ENCODE data around the gene ESRRB.
"Not testable (repeated sequence)": the region's sequence is repeated elsewhere in the genome, so short reads cannot be mapped to it uniquely, and the experiment has no call there.

Gene ESRRB

DNA sequence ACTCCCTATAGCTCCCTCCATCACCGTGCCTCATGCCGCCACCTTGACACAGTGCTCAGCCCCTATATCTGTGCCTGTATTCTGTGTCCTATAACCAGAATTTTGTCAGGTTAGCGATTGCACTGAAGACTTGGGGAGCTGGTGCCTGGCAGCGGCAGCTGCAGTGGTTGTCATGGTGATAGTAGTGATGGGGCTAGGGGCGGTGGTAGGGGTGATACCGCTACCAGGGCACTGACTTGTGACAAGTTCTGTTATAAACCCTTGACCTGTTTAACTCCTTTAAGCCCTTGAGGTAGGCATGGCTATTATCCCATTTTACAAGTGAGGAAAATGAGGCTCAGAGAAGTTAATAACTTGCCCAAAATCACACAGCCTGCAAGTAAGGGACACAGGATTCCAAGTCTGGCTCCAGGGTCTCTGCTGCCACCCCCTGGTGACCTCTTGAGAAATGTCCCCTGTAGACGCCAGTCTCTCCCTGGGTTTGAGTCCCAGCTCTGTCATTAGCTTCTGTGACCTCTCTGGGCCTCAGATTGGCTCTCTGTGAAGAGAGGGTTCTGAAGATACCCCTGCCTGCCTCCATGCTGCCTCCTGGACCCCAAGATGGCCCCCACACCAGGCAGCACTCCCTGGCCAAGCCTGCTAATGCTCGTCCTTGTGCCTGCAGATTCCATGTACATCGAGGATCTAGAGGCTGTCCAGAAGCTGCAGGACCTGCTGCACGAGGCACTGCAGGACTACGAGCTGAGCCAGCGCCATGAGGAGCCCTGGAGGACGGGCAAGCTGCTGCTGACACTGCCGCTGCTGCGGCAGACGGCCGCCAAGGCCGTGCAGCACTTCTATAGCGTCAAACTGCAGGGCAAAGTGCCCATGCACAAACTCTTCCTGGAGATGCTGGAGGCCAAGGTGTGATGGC, 121.9 kb downstream of the ESRRB start:
- no peak for DNase-seq (ENCODE audit: low spot score)

DNA sequence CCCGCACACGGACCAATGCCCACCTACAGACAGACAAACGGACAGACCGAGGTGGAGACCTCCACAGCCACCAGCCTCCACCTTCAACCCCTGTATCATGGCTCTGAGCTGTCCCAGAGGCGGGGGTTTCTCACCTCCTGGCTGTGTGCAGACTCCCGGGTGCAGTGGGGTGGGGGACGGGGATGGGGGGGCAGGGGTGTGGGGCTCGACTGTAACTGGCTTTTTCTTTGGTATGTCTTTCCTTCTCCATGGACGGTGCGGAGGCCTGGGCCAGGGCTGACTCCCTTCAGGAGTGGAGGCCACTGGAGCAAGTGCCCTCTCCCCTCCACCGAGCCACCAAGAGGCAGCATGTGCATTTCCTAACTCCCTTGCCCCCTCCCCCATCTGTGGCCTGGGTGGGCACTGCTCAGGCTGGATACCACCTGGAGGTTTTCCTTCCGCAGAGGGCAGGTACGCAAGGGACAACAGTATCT, 122.6 kb downstream of the ESRRB start:
- DNase-seq (ENCODE audit: low spot score): no peak

DNA sequence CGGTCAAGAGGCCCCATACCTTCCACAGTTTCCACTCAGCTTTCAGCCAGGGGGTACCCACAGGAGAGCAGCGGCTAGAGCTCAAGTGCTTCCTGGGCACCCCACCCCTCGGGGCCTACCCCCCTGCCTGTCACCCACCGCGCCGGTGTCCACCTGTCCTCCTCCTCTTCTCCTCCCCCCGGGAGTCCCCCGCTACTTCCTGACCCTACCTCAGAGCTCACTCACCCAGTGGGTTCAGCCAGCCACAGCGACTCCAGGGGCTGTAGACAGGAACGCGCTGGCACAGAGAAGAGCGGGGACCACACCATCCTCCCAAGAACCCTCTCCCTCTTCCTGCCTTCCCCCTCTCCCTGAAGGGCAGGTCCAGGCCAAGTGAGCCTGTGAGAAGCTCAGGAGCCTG, 123.0 kb downstream of the ESRRB start:
- DNase-seq (ENCODE audit: low spot score): no peak

DNA sequence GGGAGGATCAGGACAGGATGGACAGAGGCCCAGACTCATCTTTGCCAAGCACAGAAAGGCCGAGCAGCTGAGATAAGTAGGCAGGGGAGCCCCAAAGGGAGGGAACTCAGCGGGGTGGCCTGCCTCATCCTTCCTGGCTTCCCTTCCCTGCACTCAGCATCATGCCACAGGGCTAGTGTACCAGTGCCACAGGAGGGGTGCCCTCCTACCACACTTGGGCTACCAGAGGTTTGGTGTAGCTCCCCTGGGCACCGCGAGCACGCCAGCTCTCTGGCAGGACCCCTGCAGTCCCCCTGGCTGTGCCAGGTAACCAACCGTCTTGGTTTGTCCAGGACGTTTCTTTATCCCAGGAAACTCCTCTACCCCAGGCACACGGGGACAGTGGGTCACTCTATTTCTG, 123.5 kb downstream of the ESRRB start:
- no peak for DNase-seq (ENCODE audit: low spot score)

DNA sequence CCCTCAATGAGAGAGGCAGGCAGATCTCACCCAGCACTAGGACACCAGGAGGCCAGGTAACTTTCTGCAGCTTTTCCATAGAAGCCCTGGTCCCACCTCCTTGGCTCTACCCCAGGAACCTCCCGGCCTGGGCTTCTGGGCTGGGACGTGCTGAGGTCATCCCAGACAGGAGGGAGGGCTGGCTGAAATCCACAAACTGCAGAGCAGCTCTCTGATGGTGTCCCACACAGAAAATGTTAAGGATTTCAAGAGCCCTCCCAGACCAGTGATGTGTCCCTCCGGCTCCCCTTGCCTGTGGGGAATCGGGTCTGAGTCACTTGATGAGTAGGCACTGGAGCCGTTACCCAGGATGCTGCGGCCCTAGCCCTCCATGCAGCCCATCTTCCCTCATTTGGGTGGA, 124.1 kb downstream of the ESRRB start:
- no peak for DNase-seq (ENCODE audit: low spot score)

DNA sequence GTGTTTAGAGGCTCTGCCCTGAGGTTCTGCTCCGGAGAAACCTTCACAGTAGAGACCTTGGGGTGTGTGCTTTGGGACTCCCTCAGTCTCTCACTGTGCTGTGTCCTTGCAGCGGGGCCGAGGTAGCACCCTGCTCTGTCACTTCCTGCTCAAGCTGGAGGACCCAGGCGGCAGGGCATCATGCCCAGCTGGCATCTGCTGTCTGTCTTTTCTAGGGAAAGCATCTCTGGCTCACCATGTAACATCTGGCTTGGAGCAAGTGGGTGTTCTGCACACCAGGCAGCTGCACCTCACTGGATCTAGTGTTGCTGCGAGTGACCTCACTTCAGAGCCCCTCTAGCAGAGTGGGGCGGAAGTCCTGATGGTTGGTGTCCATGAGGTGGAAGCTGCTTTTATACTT, 124.5 kb downstream of the ESRRB start:
- no peak for DNase-seq (ENCODE audit: low spot score)

DNA sequence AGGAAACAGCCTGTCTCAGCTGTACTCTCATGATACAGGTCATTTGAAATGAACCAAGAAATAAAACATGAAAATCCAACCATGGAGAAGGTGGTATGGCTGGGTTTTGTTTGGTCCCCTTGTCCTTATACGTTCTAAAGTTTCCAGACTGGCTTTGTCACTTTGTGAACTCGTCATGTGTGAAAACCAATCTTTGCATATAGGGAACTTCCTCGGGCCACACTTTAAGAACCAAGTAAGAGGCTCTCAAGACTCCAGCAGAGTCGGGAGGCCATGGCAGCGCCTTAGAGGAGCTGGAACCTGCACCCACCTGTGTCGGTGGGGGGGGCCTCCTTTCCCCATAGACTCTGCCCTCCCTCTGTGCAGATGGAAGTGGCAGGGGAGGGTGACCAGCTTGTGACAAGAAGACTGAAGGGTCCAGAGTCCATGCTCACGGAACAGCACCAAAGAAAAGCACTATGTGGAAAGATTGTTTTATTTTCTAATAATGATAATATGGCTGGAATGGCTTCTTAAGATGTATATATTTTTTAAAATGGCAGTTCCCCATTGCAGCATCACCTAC, 125.3 kb downstream of the ESRRB start:
- no peak for DNase-seq (ENCODE audit: low spot score)

DNA sequence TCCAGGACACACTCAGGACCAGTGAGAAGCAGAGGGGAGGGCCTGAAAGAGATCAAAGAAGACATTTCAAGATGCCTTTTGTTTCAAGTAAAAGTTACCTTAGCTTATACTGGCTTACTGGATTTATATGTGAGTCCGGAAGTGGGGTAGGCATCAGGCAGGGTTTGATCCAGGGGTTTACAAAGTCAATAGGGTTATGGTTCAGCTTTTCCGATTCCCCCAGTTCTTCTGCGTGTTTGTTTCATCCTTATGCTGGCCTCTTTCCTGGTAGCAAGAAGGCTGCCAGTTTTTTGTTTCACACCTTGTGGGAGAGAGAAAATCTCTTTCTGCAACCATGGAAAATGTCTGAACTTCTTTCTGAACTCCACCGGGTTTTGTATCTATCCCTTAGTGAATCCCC, 126.3 kb downstream of the ESRRB start:
- DNase-seq (ENCODE audit: low spot score): no peak

DNA sequence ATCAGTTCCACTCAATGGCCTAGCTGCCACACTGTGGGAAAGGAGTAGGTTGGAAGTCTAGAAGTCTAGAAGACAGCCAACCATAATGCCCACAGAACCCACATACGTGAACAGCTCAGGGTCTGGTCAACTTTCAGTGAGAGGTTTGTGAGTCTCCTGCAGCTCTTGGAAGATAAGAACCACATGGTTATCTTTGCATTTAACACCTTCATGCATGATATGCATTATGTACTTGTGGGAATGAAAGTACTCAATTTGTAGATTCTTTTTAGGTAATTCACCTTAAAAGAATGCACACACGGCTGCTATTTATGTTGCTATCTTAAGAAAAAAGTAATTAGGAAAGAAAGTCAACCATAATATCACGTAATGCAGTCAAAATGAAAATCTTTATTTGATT, 126.7 kb downstream of the ESRRB start:
- no peak for DNase-seq (ENCODE audit: low spot score)

DNA sequence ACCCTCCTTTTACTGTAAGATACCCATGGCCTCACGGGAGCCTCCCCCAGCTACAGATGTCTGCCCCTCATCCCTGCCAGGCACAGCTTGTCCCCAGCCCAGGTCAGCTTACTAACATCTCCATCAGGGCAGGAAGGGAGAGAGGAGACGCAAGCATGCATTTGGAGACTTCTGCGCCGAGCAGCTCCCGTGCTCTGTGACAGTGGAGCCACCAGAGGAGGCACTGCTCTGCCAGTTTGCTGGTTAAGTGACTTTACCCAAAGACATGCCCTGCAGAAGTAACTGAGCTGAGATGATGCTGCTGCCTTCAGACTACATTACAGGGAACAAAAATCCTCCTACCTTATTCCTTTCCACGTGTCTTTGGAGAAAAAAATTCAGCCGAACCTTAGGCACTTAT, 133.4 kb downstream of the ESRRB start:
- no peak for DNase-seq (ENCODE audit: low spot score)

DNA sequence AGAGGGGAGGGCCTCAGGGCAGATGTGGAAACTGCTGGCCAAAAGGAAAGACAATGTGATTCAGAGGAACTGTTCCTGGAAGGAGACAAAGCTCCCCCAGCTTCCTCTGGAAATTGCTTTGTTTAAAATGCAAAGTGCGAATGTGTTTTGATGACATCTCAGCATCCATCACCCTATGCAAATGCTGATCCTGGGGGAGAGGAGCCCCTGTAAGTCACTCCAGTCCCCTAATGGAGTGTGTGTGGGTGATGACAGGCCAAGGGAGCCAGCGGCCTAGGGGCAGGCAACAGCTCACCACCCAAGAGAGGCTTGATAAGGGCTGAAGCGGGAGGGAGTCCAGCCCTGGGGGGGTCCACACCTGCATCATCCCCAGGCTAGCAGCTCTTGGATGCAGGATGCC, 134.2 kb downstream of the ESRRB start:
- no peak for DNase-seq (ENCODE audit: low spot score)

DNA sequence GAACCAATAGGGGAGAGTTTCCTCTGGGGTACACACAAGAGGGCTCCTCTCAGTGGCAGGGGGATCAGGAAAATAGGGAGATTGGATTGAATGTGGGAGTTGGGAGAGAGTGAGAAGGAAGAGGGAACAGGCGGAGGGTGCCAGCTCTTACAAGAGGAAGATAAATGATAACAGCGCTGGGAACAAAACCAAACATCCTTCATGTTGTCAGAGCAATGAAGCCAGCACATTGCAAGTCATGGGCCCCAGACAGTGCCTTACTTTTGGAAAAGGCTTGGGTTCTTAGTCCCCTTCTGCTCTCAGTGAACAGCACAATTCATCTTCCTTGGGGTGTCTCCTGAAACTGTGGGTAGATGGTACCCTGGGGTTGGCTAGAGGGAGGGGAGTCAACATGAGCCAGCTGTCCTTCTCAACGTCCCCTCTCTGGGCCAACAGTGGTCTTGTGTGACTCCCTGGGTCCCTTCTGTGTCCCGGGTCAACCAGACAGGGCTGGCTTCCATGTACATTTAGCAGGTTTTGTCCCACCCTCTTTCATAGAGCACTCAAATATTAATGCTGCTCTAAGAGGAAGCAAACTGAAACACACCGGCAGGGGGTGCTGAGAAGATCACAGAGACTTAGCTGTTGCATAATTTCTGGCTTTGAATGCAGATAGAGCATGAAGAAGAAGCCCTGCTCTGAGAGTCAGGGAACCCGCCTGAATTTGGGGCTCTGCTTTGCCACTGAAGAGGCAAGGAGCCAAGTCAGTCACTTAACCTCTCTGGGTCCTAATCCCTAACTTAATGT, 138.5 kb downstream of the ESRRB start:
- no peak for DNase-seq (ENCODE audit: low spot score)

DNA sequence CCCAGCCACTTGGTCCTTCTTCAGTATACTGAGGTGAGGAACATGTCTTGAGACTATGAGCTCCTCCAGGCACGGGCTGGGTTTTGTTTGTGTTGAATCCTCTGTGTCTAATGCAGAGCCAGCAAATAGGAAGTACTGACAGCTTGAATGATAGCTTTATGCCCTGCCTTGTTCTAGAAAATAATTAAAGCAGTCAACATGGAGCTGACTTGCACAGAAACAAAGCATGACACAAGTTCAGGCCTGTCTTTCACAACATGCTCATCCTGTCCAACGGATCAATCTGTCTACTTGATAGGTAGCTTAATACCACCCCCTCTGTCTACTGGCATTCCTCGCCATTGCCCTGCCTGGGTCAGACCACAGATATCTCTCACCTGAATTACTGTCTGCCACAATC, 140.9 kb downstream of the ESRRB start:
- no peak for DNase-seq (ENCODE audit: low spot score)

DNA sequence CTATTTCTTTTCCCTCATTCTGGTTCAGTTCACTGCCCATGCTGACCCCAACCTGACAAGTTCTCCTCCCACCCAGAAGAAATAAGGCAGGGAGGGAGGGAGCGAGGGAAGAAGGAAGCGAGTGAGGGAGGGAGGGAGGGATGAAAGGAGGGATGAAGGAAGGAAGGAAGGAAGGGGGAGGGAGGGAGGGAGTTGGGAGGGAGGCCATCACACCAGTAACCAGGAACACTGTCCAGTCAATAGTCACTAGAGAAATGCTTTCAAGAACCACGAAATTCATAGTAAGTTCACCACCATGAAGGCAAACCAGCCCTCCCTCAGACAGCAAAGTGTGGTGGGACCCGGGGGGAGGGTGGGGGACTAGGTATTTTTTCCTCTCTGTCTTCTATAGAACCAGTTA, 142.4 kb downstream of the ESRRB start:
- no peak for DNase-seq (ENCODE audit: low spot score)

DNA sequence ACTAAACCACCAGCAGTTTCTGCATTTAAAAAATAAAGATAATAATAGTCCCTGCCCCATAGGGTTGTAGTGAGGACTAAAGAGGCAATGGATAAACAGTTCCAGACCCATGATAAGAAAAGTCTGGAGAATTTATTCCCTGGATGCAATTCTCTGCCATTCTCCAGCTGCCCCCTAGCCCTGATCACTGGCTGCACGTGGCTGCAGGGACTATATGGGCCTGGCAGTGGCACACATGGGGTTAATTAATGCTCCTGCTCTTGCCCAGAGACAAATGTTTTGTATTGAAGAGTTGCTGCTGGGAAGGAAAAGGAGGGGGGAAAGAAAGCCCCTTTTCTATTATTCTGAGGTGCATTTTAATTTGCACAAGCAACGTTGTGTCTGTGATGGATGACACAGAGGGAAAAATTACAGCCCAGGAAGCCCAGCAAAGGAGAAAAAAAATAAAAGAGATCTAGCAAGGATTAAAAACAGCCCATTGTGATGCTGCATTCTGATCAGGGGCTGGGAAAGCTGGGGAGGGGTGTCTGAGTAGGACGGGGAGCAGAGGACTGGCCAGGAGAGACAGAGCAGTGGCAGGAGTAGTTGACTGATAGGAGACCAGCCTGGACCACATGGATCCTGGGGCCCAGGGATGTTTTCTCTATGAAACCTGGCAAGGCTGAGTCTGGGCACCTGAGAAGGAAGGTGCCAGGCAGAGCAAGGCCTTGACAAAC, 149.3 kb downstream of the ESRRB start:
- DNase-seq (ENCODE audit: low spot score): no peak

DNA sequence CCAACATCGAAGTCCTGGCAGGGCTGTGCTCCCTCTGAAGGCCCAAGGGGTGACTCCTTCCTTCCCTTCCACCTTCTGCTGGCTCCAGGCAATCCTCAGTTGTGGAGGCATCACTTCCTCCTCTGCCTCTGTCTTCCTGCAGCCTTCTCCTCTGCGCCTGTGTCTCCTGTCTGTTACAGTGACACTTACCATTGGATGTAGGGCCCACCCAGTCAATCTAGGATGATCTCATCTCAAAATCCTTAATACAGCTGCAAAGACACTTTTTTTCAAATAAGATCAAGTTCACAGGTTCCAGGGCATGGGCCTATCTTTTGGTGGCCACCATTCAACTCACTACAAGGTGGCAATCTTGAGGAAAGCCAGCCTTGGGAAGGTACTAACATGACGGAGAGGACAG, 155.1 kb downstream of the ESRRB start:
- DNase-seq (ENCODE audit: low spot score): no peak

DNA sequence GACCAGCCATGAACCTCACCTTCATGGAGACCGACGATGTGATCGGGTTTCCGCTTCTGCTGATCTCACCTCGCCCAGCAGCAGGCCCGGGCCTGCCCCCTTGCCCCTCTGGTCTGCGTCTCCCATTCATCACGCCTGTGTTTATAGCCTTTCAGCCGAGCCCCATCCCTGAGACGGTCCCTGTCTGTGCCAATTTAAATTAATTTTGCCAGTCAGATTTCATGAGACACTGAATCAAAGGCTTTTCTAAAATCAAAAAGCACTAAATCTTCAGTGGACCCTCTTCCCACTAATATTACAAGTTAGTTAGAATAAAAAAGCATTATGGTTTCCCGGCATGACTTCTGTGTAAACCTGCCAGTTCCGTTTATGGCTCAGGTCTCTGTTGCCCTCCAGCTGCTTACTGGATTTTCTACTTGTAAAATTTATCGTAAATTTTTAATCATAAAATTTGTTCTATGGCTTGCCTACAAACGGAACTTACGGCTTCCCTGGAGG, 155.9 kb downstream of the ESRRB start:
- no peak for DNase-seq (ENCODE audit: low spot score)

DNA sequence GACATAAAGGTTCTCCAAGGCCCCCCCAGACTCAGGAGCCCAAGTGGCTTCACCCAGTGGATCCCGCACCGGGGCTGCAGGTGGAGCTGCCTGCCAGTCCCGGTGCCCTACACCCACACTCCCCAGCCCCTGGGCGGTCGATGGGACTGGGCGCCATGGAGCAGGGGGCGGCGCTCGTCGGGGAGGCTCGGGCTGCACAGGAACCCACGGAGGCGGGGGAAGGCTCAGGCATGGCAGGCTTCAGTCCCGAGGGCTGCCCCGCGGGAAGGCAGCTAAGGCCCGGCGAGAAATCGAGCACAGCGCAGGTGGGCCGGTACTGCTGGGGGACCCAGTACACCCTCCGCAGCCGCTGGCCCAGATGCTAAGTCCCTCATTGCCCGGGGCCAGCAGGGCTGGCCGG, 160.7 kb downstream of the ESRRB start:
- DNase-seq (ENCODE audit: low spot score): not testable (repeated sequence)

DNA sequence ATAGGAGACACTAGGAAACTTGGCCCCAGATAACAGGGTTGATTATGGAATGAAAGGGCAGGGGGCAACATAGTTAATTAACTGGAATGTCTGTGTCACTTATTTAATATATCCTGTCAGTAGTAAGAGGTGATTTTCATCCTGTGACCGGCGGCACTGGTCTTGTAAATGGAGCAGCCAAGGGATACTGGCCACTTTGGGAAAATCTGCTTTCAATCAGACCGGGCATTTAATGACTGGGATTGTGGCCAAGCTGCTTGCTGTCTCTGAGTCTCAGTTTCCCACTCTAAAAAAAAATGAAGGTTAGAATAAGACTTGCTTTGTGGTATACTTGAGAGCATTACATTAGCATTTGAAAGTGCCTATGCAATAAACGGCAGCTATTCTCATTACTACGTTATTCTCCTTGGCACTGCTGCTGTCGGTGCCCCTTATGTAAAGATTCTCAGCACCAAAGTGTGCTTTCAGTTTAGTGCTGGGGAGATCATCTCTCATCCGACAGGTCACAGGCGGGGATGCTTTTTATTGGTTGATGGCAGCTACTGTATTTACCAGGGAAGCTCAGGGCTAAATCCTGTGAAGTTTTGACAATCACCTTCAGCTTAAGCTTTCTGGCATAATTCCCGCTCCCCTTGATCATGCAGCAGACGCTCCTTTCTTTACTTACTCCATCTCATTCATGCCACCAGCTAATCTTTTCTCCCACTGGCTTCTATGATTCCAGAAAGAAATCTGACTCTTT, 162.1 kb downstream of the ESRRB start:
- no peak for DNase-seq (ENCODE audit: low spot score)

DNA sequence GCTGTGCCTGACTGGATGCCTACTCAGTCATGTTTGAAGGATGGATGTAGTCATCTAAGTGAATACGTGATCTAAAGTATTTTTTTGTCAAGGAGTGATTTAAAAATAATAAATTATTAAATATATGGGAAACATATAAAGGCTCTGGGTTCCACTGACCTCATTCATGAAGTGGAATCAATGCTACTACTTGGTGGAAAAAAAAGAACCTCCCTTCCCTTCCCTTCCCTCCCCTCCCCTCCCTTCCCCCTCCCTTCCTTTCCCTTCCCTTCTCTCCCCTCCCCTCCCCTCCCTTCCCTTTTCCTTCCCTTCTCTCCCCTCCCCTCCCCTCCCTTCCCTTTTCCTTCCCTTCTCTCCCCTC, 162.7 kb downstream of the ESRRB start:
- no peak for DNase-seq (ENCODE audit: low spot score)

DNA sequence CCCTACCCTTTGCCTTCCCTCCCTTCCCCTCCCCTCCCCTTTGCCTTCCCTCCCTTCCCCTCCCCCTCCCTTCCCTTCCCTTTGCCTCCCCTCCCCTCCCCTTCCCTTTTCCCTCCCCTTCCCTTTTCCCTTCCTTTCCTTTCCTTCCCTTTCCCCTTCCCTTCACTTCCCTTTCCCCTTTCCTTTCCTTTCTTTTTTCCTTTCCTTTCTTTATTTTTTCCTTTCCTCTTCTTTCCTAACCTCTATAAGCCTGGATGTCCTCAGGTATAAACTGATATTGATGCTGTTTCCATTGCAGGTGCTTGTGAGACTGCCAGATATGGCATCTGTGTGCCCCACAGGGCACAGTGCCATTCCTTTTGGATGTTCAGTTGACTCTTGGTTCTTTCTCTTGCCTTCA, 163.2 kb downstream of the ESRRB start:
- no peak for DNase-seq (ENCODE audit: low spot score)

Data from activated CD4-positive, alpha-beta T cell treated with anti-CD3 and anti-CD28 coated beads, Interleukin-2, Interleukin-4, amounts not matched to agents 100 ng/mL and 50 ng/mL, durations not matched to agents 16 hours and 8 hours (primary cell).